ENCODE measurements around the gene TPK1. TPM values are rescaled to one million over a fixed set of nuclear protein-coding genes. Genes with fewer than 3 reads are reported as not detected.

Gene TPK1
- polyA plus RNA-seq, 1 of the 3 experiments (the other 2 are of a cell fraction), result 3.3 TPM

GRCh38 chr7:144738146-144738545 lies 97.7 kb downstream of the TPK1 start:
- WGBS (ENCODE audit: low lambda C conversion rate), result 4% methylated on average over 3 of the region's 3 CpGs

More at GRCh38 chr7:144738146-144738545, 97.7 kb downstream of the TPK1 start:
- no peak overlapping the region for H3K4me2 ChIP-seq
- H3K27ac ChIP-seq (ENCODE audit: low read depth in 2 of 2, low read length in 1 of 2), result no peak overlapping the region
- no peaks in the 10 kb centered on the region for H3K27me3 ChIP-seq (ENCODE audit: insufficient read depth)
- H3K9ac ChIP-seq, result no peak overlapping the region
- no peaks in the 10 kb centered on the region for H3K79me2 ChIP-seq (ENCODE audit: insufficient read depth)
- TF ChIP-seq POLR2AphosphoS5 (IDR thresholded peaks at IDR 0.05; ENCODE audit: low read depth, low read length) (no peak), NRF1 (IDR thresholded peaks at IDR 0.05; ENCODE audit: low read depth, low read length) (no peak), SIN3A (IDR thresholded peaks at IDR 0.05; ENCODE audit: borderline replicate concordance, low read depth, low read length) (no peak), FOXM1 (IDR thresholded peaks at IDR 0.05; ENCODE audit: low read depth) (no peak), CTCF (IDR thresholded peaks at IDR 0.05) (no peak), MXI1 (IDR thresholded peaks at IDR 0.05; ENCODE audit: low read depth, low read length) (no peak), FOSL2 (IDR thresholded peaks at IDR 0.05; ENCODE audit: borderline replicate concordance, low read depth) (no peak), PBX3 (IDR thresholded peaks at IDR 0.05) (no peak), GABPA (IDR thresholded peaks at IDR 0.05; ENCODE audit: low read depth) (no peak), TEAD4 (IDR thresholded peaks at IDR 0.05; ENCODE audit: borderline replicate concordance, insufficient read depth) (no peak), TCF12 (IDR thresholded peaks at IDR 0.05) (no peak), RCOR1 (IDR thresholded peaks at IDR 0.05; ENCODE audit: low read length) (no peak), RFX5 (IDR thresholded peaks at IDR 0.05; ENCODE audit: low read length) (no peak)
- TF ChIP-seq, protein P1, sequence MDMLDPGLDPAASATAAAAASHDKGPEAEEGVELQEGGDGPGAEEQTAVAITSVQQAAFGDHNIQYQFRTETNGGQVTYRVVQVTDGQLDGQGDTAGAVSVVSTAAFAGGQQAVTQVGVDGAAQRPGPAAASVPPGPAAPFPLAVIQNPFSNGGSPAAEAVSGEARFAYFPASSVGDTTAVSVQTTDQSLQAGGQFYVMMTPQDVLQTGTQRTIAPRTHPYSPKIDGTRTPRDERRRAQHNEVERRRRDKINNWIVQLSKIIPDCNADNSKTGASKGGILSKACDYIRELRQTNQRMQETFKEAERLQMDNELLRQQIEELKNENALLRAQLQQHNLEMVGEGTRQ (IDR thresholded peaks at IDR 0.05; ENCODE audit: borderline replicate concordance, low read depth, low read length), result no peak
- no peak for DNase-seq
- H3K9me2 ChIP-seq, result no peaks in the 10 kb centered on the region
- H3F3A ChIP-seq (replicated peaks; ENCODE audit: insufficient read depth), result no peaks in the 10 kb centered on the region
- no peaks in the 10 kb centered on the region for H3K4me1 ChIP-seq (ENCODE audit: control insufficient read depth in 1 of 2, insufficient read depth in 2 of 2, low read depth in 1 of 2, low read length in 1 of 2)
- H4K20me1 ChIP-seq (ENCODE audit: insufficient read depth), result no peaks in the 10 kb centered on the region
- no peak overlapping the region for H3K4me3 ChIP-seq (ENCODE audit: low read depth in 2 of 2, low read length in 1 of 2)
- no peak overlapping the region for H2AFZ ChIP-seq (ENCODE audit: low read depth)
- no peaks in the 10 kb centered on the region for H3K9me3 ChIP-seq
- CTCF ChIA-PET, result interaction anchor here (0.7 to 4.2 kb wide), 13 partner anchors 9 to 1352 kb away, joined by 3 to 27 read pairs (median 4); no protein-coding TSS in a partner anchor
- no peaks in the 10 kb centered on the region for H3K36me3 ChIP-seq (replicated peaks in 1 of 2; ENCODE audit: control insufficient read depth in 1 of 2, insufficient read depth in 2 of 2, low read length in 1 of 2)
- POLR2A ChIA-PET, result no interaction called here
